CD14-positive monocyte (primary cell): Measurements from ENCODE around the gene TGIF2. TPM values are rescaled to one million over a fixed set of nuclear protein-coding genes. Genes with fewer than 3 reads are reported as not detected.

Experiments used
- DNase-seq, 3 donors: peaks; one replicate each; pipeline ENCODE4 v3.0.0-alpha.2; 2011 to 2022
- H2AFZ ChIP-seq: 2 replicates; pipeline ENCODE4 v1.6.0; 2012; ENCODE audit warnings: mild to moderate bottlenecking, low read depth, low read length, inconsistent platforms; ENCODE audit not compliant: insufficient read depth, poor library complexity, severe bottlenecking
- H3K27ac ChIP-seq, 2 donors: 1 replicate in 1 of 2; 2 replicates in 1 of 2; pipeline ENCODE4 v1.5.1; 2012 to 2013; ENCODE audit warnings: low read length in 2 of 2, control low read depth in 1 of 2, inconsistent platforms in 1 of 2, low read depth in 1 of 2, mild to moderate bottlenecking in 1 of 2
- H3K27me3 ChIP-seq, 2 donors: one replicate each; pipeline versions ENCODE4 v1.6.0 to v1.6.1; 2011 to 2013; ENCODE audit warnings: low read length in 2 of 2; ENCODE audit not compliant: control insufficient read depth in 2 of 2, insufficient read depth in 2 of 2
- H3K36me3 ChIP-seq, 2 donors: replicated peaks in 1 of 2; 1 replicate in 1 of 2; 2 replicates in 1 of 2; pipeline versions ENCODE4 v1.5.1 to v1.6.1; 2012 to 2013; ENCODE audit warnings: low read length in 2 of 2, control low read depth in 1 of 2, inconsistent platforms in 1 of 2, mild to moderate bottlenecking in 1 of 2; ENCODE audit not compliant: insufficient read depth in 2 of 2, control insufficient read depth in 1 of 2
- H3K4me1 ChIP-seq, 2 donors: 1 replicate in 1 of 2; 2 replicates in 1 of 2; pipeline versions ENCODE4 v1.5.1 to v1.6.1; 2012 to 2013; ENCODE audit warnings: low read length in 2 of 2, control low read depth in 1 of 2, inconsistent platforms in 1 of 2, mild to moderate bottlenecking in 1 of 2, moderate library complexity in 1 of 2; ENCODE audit not compliant: insufficient read depth in 2 of 2, control insufficient read depth in 1 of 2
- H3K4me2 ChIP-seq: replicated peaks from 2 replicates; pipeline ENCODE3; 2012; ENCODE audit warnings: low read length, moderate library complexity, mild to moderate bottlenecking; ENCODE audit not compliant: poor library complexity, severe bottlenecking; ENCODE audit errors: extremely low read depth
- H3K4me3 ChIP-seq, 3 experiments: fragments of 200-600 bp in 1 of 3; sonication (generic) in 1 of 3; replicated peaks in 1 of 3; 1 replicate in 2 of 3; 2 replicates in 1 of 3; pipeline ENCODE4 v1.5.1; 2011 to 2013; ENCODE audit warnings: low read length in 3 of 3, mild to moderate bottlenecking in 3 of 3, control low read depth in 2 of 3, low read depth in 2 of 3, inconsistent platforms in 1 of 3, moderate library complexity in 1 of 3
- H3K79me2 ChIP-seq: 2 replicates; pipeline ENCODE4 v1.6.0; 2012; ENCODE audit warnings: mild to moderate bottlenecking, control low read depth, inconsistent platforms, low read length, moderate library complexity; ENCODE audit not compliant: insufficient read depth
- H3K9ac ChIP-seq: 2 replicates; pipeline ENCODE4 v1.6.0; 2017; ENCODE audit warnings: low read length, mild to moderate bottlenecking; ENCODE audit not compliant: insufficient read depth, poor library complexity, severe bottlenecking
- H3K9me3 ChIP-seq, 2 donors: replicated peaks in 1 of 2; 1 replicate in 1 of 2; 2 replicates in 1 of 2; pipeline versions ENCODE4 v1.5.1 to v1.6.1; 2012 to 2013; ENCODE audit warnings: low read length in 2 of 2, control low read depth in 1 of 2; ENCODE audit not compliant: control insufficient read depth in 1 of 2, insufficient read depth in 1 of 2
- H4K20me1 ChIP-seq: 2 replicates; pipeline ENCODE4 v1.6.0; 2012; ENCODE audit warnings: mild to moderate bottlenecking, low read length, control low read depth, moderate library complexity; ENCODE audit not compliant: insufficient read depth
- H3K27ac Mint-ChIP-seq, 7 donors: one replicate each; pipeline ENCODE4 v1.8.0; 2020; ENCODE audit warnings: mild to moderate bottlenecking in 7 of 7, mixed read lengths in 7 of 7, moderate library complexity in 6 of 7, inconsistent platforms in 2 of 7
- H3K27me3 Mint-ChIP-seq, 3 donors: one replicate each; pipeline ENCODE4 v1.8.0; 2021 to 2022; ENCODE audit warnings: low read depth in 3 of 3, mild to moderate bottlenecking in 3 of 3, mixed read lengths in 3 of 3, moderate library complexity in 3 of 3, inconsistent platforms in 1 of 3
- H3K36me3 Mint-ChIP-seq, 2 donors: one replicate each; pipeline ENCODE4 v1.8.0; 2020; ENCODE audit warnings: mixed read lengths in 2 of 2, inconsistent platforms in 1 of 2, mild to moderate bottlenecking in 1 of 2
- H3K4me1 Mint-ChIP-seq: one replicate; pipeline ENCODE4 v1.8.0; 2020; ENCODE audit warnings: mild to moderate bottlenecking, mixed read lengths
- H3K4me3 Mint-ChIP-seq, 2 donors: one replicate each; pipeline ENCODE4 v1.8.0; 2020; ENCODE audit warnings: mild to moderate bottlenecking in 2 of 2, mixed read lengths in 2 of 2, moderate library complexity in 1 of 2
- H3K9me3 Mint-ChIP-seq, 7 donors: one replicate each; pipeline ENCODE4 v1.8.0; 2020 to 2022; ENCODE audit warnings: mixed read lengths in 7 of 7, mild to moderate bottlenecking in 6 of 7, moderate library complexity in 6 of 7, inconsistent platforms in 2 of 7
- CTCF ChIP-seq: fragments of 200-600 bp; IDR thresholded peaks from one replicate; pipeline ENCODE4 v1.8.0; 2022; ENCODE audit warnings: antibody characterized with exemption, mild to moderate bottlenecking
- WGBS: methylation state at CpG from one replicate; pipeline ENCODE4 v1.1.5; 2013; ENCODE audit warnings: missing lambda C conversion rate; ENCODE audit not compliant: insufficient coverage; 5-methylcytosine and 5-hydroxymethylcytosine counted together
- intact Hi-C, 2 donors: fragments of 100-400 bp; cut with micrococcal nuclease; formaldehyde crosslinking; loops; one replicate each; pipeline versions ENCODE4 v1.15.0 to v1.15.1; 2023
- polyA plus RNA-seq, 3 donors: library from polyadenylated mRNA; depleted of rRNA in 1 of 3; unstranded in 2 of 3; stranded (reverse) in 1 of 3; fragments of 300-500 nt in 2 of 3; fragments of >200 nt in 1 of 3; fragmentation: Illumina TruSeq in 2 of 3; gene quantifications; 1 replicate in 2 of 3; 2 replicates in 1 of 3; pipeline ENCODE4 v1.2.3, GENCODE V29; 2012 to 2021

TGIF2 gene
- polyA plus RNA-seq, 3 donors, result 11.0 to 15.9 (median 12.2) TPM

DNA sequence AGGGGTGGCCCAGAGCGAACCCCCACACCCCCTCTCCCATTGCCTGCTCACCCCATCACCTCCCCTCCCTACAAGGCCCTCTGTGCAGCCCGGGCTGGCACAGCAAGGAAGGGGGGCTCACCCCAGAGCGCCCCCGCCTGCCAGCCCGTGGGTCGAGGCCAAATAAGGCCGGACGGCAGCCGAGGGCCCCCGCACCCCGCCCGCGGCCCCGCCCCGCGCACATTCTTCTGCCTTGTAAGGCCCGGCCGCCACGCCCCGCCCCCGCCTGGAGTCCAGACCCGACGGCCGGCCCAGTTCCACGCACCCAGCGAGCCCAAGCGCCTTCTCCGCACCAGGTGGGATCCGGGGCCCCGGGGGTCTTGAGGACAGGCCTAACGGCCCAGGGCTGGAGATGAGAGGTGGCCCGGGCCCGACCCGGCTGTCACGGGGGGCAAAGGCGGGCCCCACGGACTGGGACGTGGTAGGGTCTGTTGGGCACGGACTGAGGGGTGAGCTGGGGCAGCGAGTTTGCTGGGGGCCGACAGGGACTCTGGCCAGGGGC is 32.1 kb upstream of the TGIF2 start, which contains the start of gene MYL9:
TSS of gene MYL9 (plus strand) at position 293 of the 541 bp plus-strand sequence. CDS start 3,366 bp downstream, outside the sequence.
- Histone ChIP-seq H3K4me1 (peaks cover 9 to 13% of the 10 kb centered on the region in 2 donors), H3K9ac (peak within 1 kb of the TSS; percentile 62), H3K27ac (no peak within 1 kb of the TSS), H3K4me3 (peak within 1 kb of the TSS; percentile 1 to 68 (median 30)), H3K27me3 (no peaks in the 10 kb centered on the region), H2AFZ (peak within 1 kb of the TSS; percentile 89), H3K36me3 (no peaks in the 10 kb centered on the region), H4K20me1 (no peaks in the 10 kb centered on the region), H3K4me2 (peak within 1 kb of the TSS; percentile 77), H3K9me3 (no peaks in the 10 kb centered on the region), H3K79me2 (no peaks in the 10 kb centered on the region)
- 5% methylated on average over 41 of the region's 41 CpGs for WGBS
- peak; percentile 37 to 43 (median 42) for DNase-seq
- Mint-ChIP-seq H3K36me3 (no peaks in the 10 kb centered on the region), H3K27me3 (peaks cover 3 to 7% (median 6%) of the 10 kb centered on the region in 3 donors), H3K4me3 (peak within 1 kb of the TSS; percentile 64 to 72), H3K27ac (peak within 1 kb of the TSS in 1 of 7 donors; percentile 50), H3K4me1 (peaks cover 1% of the 10 kb centered on the region), H3K9me3 (peaks cover 0 to 1% (median 0%) of the 10 kb centered on the region in 7 donors)
- no peak for TF ChIP-seq CTCF
- intact Hi-C loops, result loop anchor here in 1 of 2 donors (10.0 kb wide), 1 partner anchor 344 kb away; no protein-coding TSS in a partner anchor

DNA sequence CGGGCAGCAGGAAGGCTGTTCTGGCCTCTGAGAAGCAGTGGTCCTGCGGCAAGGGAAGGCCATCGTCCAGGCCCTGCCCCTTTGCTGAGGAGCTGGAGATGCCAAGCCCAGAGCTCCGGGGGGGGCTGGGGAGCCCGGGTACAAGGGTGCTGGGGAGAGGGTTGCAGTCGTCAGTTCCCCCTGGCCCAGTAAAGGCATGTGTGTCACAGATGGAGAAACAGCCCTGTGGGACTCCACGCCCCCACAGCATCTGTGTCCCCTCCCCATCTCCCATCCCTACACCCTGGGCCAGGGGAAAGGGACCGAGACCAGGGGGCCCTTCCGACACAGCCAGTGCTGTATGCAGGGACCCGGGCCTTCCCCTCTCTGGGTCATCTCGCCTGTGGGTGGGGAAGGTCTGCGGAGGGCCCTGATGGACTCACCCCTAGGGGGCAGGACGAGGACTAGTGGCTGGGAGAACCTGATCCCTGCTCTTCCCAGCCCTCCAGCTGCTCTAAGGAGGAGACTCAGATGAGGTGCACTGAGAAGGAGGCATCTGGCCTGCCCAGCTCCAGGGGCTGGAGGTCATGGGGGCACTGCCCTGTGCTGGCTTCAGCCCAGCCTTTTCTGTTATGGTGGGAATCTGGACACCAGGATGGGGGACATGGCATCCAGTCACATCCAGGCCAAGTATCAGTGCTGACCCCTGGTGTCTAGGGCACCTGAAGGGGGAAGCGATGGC is 31.5 kb upstream of the TGIF2 start:
- Mint-ChIP-seq H3K4me1 (peaks cover 1% of the 10 kb centered on the region), H3K27me3 (peaks cover 0 to 7% (median 7%) of the 10 kb centered on the region in 3 donors), H3K9me3 (peaks cover 0 to 1% (median 0%) of the 10 kb centered on the region in 7 donors), H3K36me3 (no peaks in the 10 kb centered on the region), H3K27ac (peak overlapping the region in 1 of 7 donors; percentile 50), H3K4me3 (peak overlapping the region; percentile 64 to 72)
- peak; percentile 44 for TF ChIP-seq CTCF
- peak overlapping the region; percentile 62 for H3K9ac ChIP-seq
- H3K27me3 ChIP-seq, result no peaks in the 10 kb centered on the region
- intact Hi-C loops, result loop anchor here in 1 of 2 donors (10.0 kb wide), 1 partner anchor 343 kb away; no protein-coding TSS in a partner anchor
- peak overlapping the region; percentile 77 for H3K4me2 ChIP-seq
- H3K27ac ChIP-seq, result no peak overlapping the region
- no peaks in the 10 kb centered on the region for H4K20me1 ChIP-seq
- no peaks in the 10 kb centered on the region for H3K9me3 ChIP-seq
- no peaks in the 10 kb centered on the region for H3K36me3 ChIP-seq
- H3K4me1 ChIP-seq, result peaks cover 9 to 13% of the 10 kb centered on the region in 2 donors
- peak overlapping the region; percentile 89 for H2AFZ ChIP-seq
- H3K4me3 ChIP-seq, result peak overlapping the region in 2 of 3 experiments; percentile 30 to 68
- no peaks in the 10 kb centered on the region for H3K79me2 ChIP-seq
- WGBS, result 57% methylated on average over 9 of the region's 14 CpGs
- DNase-seq, result no peak
